Fibroblast of villous mesenchyme (primary cell): ENCODE data around the gene TUBB4B. TPM values are rescaled to one million over a fixed set of nuclear protein-coding genes. Genes with fewer than 3 reads are reported as not detected.

Experiments used
- DNase-seq: peaks from one replicate; pipeline ENCODE4 v3.0.0-alpha.2; 2010; ENCODE audit warnings: low read depth
- H3K4me3 ChIP-seq: 2 replicates; pipeline ENCODE4 v1.5.1; 2011; ENCODE audit warnings: low read depth, mild to moderate bottlenecking, low read length
- CTCF ChIP-seq: IDR thresholded peaks from 2 replicates; pipeline ENCODE4 v1.5.1; 2012; ENCODE audit warnings: low read depth, mild to moderate bottlenecking, low read length; ENCODE audit not compliant: insufficient read depth
- total RNA-seq: library from RNA; depleted of rRNA; stranded (reverse); fragments of >200 nt; gene quantifications from 2 replicates; pipeline ENCODE4 v1.2.3, GENCODE V29; 2012

The TUBB4B gene
- total RNA-seq, 1 donor = 218 TPM

DNA sequence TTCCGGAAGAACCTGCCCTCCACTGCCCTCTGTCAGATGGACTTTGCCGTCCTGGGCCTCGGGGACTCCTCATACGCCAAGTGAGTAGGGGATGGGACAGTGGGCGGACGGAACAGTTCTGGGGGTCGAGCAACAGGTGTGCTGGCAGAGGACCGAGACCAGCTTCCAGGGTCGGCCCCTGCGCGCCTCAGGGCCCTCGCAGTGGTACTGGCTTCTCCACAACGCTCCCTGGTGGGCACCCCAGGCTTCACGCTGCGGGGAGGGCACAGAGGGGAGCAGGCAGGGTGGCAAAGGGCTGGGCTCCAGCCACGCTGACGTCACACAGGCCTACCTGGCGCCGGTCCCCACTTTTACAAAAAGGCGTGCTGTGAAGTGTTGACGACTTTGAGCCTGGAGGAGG lies 28.6 kb upstream of the TUBB4B start:
- no peak for TF ChIP-seq CTCF
- no peak for DNase-seq
- H3K4me3 ChIP-seq = no peak overlapping the region

DNA sequence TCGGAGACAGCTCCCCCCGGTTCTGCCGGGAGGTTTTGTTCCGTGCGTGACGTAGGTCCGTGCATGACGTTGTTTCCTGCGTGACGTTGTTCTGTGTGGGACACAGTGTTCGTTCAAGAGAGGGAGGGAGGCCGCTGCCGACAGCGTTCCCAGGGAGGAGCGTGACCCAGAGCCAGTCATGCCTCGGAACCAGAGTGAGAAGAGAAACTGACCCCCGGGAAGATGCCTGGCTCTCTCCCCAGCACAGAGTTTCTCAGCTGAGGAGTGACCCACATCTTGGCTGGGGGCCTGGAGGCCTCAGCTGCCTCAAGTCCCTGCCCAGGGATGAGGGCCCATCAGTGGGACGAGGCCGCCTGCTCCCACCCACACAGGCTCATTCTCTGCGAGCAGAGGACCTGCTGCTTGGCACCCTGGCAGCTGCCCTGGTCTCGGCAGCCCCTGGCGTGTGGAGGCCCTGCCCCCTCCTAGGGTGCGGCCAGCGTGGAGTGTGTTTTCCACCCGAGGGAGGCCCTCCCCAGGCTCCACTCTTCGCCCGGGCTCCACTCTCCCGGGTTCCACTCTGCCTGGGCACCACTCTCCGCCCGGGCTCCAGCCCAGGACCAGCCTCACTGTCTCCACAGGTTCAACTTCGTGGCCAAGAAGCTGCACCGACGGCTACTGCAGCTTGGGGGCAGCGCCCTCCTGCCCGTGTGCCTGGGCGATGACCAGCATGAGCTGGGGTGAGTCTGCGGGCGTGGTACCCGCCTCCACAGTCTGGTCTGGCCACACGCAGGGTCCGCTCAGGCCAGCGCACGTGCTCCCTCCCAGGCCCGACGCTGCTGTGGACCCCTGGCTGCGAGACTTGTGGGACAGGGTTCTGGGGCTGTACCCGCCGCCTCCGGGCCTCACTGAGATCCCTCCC lies 27.7 kb upstream of the TUBB4B start:
- no peak for DNase-seq
- H3K4me3 ChIP-seq = no peak overlapping the region
- no peak for TF ChIP-seq CTCF

DNA sequence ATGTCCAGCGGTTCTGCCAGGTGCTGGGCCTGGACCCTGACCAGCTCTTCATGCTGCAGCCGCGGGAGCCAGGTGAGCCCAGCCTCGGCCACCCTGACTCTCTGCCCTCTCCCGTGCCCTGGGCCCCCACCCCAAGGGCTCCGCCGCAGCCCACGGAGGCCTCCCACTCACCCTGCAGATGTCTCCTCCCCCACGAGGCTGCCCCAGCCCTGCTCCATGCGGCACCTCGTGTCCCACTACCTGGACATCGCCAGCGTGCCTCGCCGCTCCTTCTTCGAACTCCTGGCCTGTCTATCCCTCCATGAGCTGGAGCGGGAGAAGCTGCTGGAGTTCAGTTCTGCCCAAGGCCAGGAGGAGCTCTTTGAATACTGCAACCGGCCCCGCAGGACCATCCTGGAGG lies 26.5 kb upstream of the TUBB4B start:
- no peak for TF ChIP-seq CTCF
- DNase-seq = no peak
- no peak overlapping the region for H3K4me3 ChIP-seq

DNA sequence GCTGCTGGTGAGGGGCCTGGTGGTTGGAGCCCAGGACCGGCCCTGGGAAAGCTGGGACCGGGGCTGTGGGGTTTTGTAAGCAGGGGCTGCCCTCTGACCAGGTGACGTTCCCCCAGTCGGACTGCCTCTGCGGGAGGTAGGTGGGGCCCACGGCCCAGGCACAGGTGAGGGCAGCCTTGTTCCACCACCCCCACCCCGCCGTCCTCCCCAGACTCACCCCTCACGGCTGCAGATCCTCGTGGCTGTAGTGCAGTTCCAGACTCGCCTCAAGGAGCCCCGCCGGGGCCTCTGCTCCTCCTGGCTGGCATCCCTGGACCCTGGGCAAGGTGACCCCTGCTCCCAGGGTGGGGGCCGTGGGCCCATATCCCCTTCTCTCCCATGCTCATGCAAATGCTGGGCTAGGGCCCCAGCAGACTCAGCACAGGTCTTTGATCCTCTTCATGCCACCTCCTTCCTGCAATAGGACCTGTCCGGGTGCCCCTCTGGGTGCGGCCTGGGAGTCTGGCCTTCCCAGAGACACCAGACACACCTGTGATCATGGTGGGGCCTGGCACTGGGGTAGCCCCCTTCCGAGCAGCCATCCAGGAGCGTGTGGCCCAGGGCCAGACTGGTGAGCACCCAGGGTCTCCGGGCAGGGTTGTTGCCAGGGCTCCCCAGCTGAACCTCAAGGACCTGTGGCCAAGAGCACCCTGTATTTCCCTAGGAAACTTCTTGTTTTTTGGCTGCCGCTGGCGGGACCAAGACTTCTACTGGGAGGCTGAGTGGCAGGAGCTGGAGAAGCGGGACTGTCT lies 25.7 kb upstream of the TUBB4B start:
- DNase-seq = no peak
- no peak overlapping the region for H3K4me3 ChIP-seq

DNA sequence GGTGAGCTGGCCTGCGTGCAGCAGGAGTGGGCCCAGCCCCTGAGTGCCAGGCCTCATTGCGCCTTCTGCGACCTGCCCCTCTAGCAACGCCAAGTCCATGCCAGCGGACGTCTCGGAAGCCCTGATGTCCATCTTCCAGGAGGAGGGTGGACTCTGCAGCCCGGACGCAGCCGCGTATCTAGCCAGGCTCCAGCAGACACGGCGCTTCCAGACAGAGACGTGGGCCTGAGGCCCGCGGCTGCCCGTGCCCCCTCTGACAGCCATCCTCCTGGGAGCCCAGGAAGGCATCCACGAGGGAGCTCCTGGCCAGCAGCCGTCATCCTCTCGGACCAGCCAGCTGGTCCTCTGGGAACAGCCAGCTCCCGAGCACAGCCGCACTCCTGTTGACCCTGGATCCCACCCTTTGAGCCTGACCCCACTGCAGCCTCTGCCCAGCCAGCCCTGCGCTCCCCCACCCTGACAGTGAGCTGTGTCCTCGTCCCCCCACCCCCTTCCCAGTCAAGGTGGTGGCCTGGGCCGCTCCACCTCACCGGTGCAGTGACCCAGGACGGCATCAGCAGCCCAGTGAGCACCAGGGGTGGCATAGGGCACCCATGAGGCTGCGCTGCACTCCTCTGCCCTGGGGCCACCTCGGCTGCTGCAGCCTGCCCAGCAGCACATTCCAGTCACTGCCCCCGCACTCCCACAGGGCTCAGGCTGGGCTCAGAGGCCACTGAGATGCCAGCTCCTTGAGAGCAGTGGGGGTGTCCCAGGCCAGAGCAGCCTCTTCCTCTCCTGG lies 24.7 kb upstream of the TUBB4B start:
- DNase-seq = no peak
- H3K4me3 ChIP-seq = no peak overlapping the region
- TF ChIP-seq CTCF = no peak

More for the DNA sequence above, 25.7 kb upstream of the TUBB4B start:
- TF ChIP-seq CTCF = no peak
